SK-N-MC (cell line): ENCODE measurements around the gene ARL5A.

Experiments
- EZH2 ChIP-seq: fragments of 200-600 bp; sonication (generic); IDR thresholded peaks from one replicate; pipeline ENCODE4 v1.6.1; 2017; ENCODE audit warnings: antibody characterized with exemption
- FOXP2 ChIP-seq: optimal IDR thresholded peaks from 2 replicates; pipeline ENCODE3; 2011; ENCODE audit warnings: mild to moderate bottlenecking, moderate library complexity; ENCODE audit not compliant: insufficient read depth; ENCODE audit errors: extremely low read length, control extremely low read depth
- POLR2AphosphoS5 ChIP-seq: IDR thresholded peaks from 2 replicates; pipeline ENCODE4 v1.6.1; 2012; ENCODE audit warnings: mild to moderate bottlenecking, low read depth, low read length, borderline replicate concordance

GRCh38 chr2:151753540-151753939 is 74.7 kb downstream of the ARL5A start:
- TF ChIP-seq EZH2, result no peak
- TF ChIP-seq POLR2AphosphoS5, result no peak
- TF ChIP-seq FOXP2, result no peak
